Sigmoid colon (tissue), 3 donors: ENCODE data around the gene DIS3L.

Experiments used
- POLR2A ChIP-seq, 2 donors: fragments of 450-650 bp; IDR thresholded peaks; one replicate each; pipeline ENCODE4 v1.6.1; 2016; ENCODE audit warnings: antibody characterized with exemption in 2 of 2, mild to moderate bottlenecking in 2 of 2, moderate library complexity in 2 of 2
- TF ChIP-seq, protein P1 (sequence below), 4 experiments: fragments of 450-650 bp in 3 of 4; fragments of 200-600 bp in 1 of 4; IDR thresholded peaks; one replicate each; pipeline ENCODE4 v1.5.1; 2016 to 2019; ENCODE audit warnings: antibody characterized with exemption in 4 of 4, mild to moderate bottlenecking in 3 of 4, moderate library complexity in 2 of 4

DNA sequence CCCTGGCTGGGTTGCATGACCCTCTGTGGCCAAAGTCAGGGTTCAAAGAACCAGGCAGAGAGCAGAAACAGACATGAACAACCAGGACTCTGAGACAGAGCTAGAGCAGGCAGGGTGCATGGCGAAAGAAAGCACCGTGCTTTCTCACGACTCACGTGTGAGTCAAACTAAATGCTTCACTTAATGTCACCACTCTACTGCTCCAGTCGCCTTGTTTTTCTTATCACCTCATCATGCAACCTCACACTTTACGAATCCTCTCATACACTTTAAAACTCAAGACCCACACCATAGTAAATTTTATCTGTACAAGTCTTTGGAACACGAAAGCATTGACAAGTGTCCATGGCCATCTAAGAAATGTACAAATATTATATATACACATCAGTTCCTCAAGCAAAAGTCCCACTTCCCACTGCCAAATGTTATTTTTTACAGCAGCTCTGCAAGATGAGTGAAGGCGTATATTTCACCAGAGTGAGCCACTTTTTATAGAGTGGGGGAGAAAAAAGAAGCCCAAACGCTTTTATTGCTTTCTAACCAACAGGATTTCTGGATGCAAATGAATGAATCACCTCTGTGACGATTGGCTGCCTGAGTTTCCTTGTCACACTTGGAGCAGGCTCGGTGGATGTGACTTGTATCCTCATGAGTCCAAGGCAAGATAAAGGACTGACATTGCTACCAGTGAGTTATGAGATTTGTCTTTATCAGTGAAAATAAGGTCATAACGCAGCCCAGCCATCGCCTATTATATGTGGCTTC is 23.9 kb upstream of the DIS3L start:
- TF ChIP-seq POLR2A (IDR thresholded peaks at IDR 0.05): no peak
- TF ChIP-seq, protein P1, sequence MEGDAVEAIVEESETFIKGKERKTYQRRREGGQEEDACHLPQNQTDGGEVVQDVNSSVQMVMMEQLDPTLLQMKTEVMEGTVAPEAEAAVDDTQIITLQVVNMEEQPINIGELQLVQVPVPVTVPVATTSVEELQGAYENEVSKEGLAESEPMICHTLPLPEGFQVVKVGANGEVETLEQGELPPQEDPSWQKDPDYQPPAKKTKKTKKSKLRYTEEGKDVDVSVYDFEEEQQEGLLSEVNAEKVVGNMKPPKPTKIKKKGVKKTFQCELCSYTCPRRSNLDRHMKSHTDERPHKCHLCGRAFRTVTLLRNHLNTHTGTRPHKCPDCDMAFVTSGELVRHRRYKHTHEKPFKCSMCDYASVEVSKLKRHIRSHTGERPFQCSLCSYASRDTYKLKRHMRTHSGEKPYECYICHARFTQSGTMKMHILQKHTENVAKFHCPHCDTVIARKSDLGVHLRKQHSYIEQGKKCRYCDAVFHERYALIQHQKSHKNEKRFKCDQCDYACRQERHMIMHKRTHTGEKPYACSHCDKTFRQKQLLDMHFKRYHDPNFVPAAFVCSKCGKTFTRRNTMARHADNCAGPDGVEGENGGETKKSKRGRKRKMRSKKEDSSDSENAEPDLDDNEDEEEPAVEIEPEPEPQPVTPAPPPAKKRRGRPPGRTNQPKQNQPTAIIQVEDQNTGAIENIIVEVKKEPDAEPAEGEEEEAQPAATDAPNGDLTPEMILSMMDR (IDR thresholded peaks at IDR 0.05): no peak
